ENCODE results near the gene SLC28A1. TPM values are rescaled to one million over a fixed set of nuclear protein-coding genes. Genes with fewer than 3 reads are reported as not detected.

The SLC28A1 gene
- total and polyA plus RNA-seq, 2 of the 4 experiments (the other 2 are of a cell fraction), result not detected

GRCh38 chr15:84976746-84977345 is 92.4 kb downstream of the SLC28A1 start:
- Histone ChIP-seq H3K23ac (ENCODE audit: low read depth, low read length) (no peak overlapping the region), H3K79me1 (ENCODE audit: low read depth in 1 of 2, low read length in 2 of 2) (no peaks in the 10 kb centered on the region), H3K4me3 (ENCODE audit: insufficient read depth, low read depth, low read length) (no peak overlapping the region), H2BK5ac (ENCODE audit: low read depth, low read length, poor library complexity, severe bottlenecking) (no peak overlapping the region), H3K27ac (ENCODE audit: insufficient read depth, low read length) (no peak overlapping the region), H2AK9ac (replicated peaks; ENCODE audit: low read depth, low read length, poor library complexity) (no peak overlapping the region), H3K56ac (ENCODE audit: extremely low read depth, insufficient read depth, low read length) (no peak overlapping the region), H3K4ac (ENCODE audit: low read depth, low read length) (no peak overlapping the region), H3K4me1 (ENCODE audit: control insufficient read depth, insufficient read depth, low read length) (peaks cover 2% of the 10 kb centered on the region; the same call in 1 of the 2 replicates), H3K18ac (ENCODE audit: low read depth, low read length) (no peak overlapping the region), H3K9ac (ENCODE audit: low read depth, low read length) (no peak overlapping the region), H3K9me3 (ENCODE audit: control insufficient read depth, insufficient read depth, low read length) (no peaks in the 10 kb centered on the region), H4K5ac (ENCODE audit: low read depth, low read length) (no peak overlapping the region), H3K27me3 (ENCODE audit: control insufficient read depth, insufficient read depth, low read length) (no peaks in the 10 kb centered on the region), H2BK20ac (ENCODE audit: low read depth, low read length) (no peak overlapping the region), H4K91ac (ENCODE audit: insufficient read depth, low read depth, low read length) (no peak overlapping the region), H4K20me1 (ENCODE audit: insufficient read depth, low read length) (no peaks in the 10 kb centered on the region; the same call in 1 of the 2 replicates), H4K8ac (ENCODE audit: low read depth in 2 of 2, low read length in 2 of 2) (no peak overlapping the region), H3K9me1 (ENCODE audit: insufficient read depth, low read length) (no peaks in the 10 kb centered on the region), H3K36me3 (ENCODE audit: control insufficient read depth, insufficient read depth, low read length) (no peaks in the 10 kb centered on the region), H3K4me2 (ENCODE audit: low read depth, low read length) (no peak overlapping the region), H2AK5ac (ENCODE audit: low read depth, low read length) (no peak overlapping the region), H2BK120ac (ENCODE audit: low read depth, low read length) (no peak overlapping the region), H2AFZ (replicated peaks; ENCODE audit: low read length, poor library complexity) (no peak overlapping the region), H3K14ac (replicated peaks; ENCODE audit: low read depth, low read length) (no peak overlapping the region), H2BK15ac (ENCODE audit: low read depth, low read length) (no peak overlapping the region)
- WGBS, 2 experiments (ENCODE audit: extremely low coverage in 2 of 2, insufficient read length in 1 of 2), result 93% methylated on average over 4 of the region's 10 CpGs; no CpG with 5 or more reads in 1 of the 2 experiments
- BruUV-seq (replicated peaks), result no TSS peak
- TF ChIP-seq MXI1 (IDR thresholded peaks at IDR 0.05; ENCODE audit: borderline replicate concordance, low read depth, low read length) (no peak), MAFK (IDR thresholded peaks at IDR 0.05; ENCODE audit: low read depth, low read length) (no peak), SMC3 (IDR thresholded peaks at IDR 0.05; ENCODE audit: low read depth, low read length) (no peak), RFX5 (IDR thresholded peaks at IDR 0.05; ENCODE audit: low read depth, low read length) (no peak), CTCF (conservative IDR thresholded peaks at IDR 0.05; ENCODE audit: low read depth, low read length) (no peak), MAZ (IDR thresholded peaks at IDR 0.05; ENCODE audit: borderline replicate concordance, low read depth, low read length) (no peak), RCOR1 (IDR thresholded peaks at IDR 0.05; ENCODE audit: insufficient replicate concordance, low read length) (no peak), BHLHE40 (IDR thresholded peaks at IDR 0.05; ENCODE audit: low read depth, low read length) (no peak), RAD21 (IDR thresholded peaks at IDR 0.05; ENCODE audit: low read length) (no peak), FOS (IDR thresholded peaks at IDR 0.05; ENCODE audit: low read depth, low read length) (no peak), POLR2A (IDR thresholded peaks at IDR 0.05; ENCODE audit: low read depth, low read length) (no peak), USF2 (IDR thresholded peaks at IDR 0.05; ENCODE audit: low read depth, low read length) (no peak), CEBPB (IDR thresholded peaks at IDR 0.05; ENCODE audit: low read depth, low read length) (no peak)
- dilution Hi-C loops (cut with HindIII; ENCODE audit: low sequenced_read_pairs, unreplicated experiment) (no loop called here), intact Hi-C loops (cut with micrococcal nuclease) (no loop called here), in situ Hi-C loops (cut with MboI; ENCODE audit: low sequenced_read_pairs) (no loop called here)
- ATAC-seq (ENCODE audit: low read depth) (no peak), DNase-seq (no peak)
- CTCF ChIA-PET, result no interaction called here
- POLR2A ChIA-PET (ENCODE audit: unreplicated experiment), result no interaction called here
